GM19467 (cell line): Measurements from ENCODE around the gene DHRS2.
"Not testable (repeated sequence)": the region's sequence is repeated elsewhere in the genome, so short reads cannot be mapped to it uniquely, and the experiment has no call there.

Experiments
- ATAC-seq: cut with Tn5 transposase; IDR thresholded peaks from one replicate; pipeline ENCODE4 v1.9.1; 2021; ENCODE audit warnings: mild to moderate bottlenecking, moderate library complexity; ENCODE audit not compliant: unreplicated experiment

The DHRS2 gene

DNA sequence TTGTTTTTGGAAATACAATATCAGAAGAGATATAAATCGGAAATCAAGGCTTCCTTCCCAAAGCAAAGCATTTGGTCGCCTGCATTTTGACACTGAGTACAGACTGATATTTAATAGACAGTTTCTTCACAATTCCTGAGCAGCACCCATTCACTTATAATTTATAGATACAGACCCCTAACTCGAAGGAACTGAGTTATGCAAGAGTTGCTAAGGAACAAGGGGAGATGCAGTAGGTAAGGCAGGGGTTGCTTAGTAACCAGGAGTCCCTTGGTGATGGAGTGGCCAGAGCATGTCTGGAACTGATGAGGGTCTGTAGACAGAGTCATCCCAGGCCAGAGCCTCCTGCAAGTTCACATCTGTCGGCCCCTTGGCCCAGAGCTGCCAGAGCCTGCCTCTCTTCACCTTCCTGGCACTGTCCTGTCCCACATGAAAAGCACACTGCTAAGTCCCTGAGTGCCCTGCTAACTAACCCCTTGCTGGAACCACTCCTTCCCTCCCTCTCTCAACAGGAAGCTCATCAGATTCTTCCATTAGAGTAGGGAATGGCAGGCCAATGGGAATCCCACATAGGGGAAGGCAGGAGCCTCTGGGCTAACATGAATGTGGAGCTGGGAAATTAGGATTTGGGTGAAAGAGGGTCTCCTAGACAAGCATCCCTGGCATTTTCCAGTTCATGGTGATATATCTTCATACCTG, 3.6 kb upstream of the DHRS2 start:
- no peak for ATAC-seq

DNA sequence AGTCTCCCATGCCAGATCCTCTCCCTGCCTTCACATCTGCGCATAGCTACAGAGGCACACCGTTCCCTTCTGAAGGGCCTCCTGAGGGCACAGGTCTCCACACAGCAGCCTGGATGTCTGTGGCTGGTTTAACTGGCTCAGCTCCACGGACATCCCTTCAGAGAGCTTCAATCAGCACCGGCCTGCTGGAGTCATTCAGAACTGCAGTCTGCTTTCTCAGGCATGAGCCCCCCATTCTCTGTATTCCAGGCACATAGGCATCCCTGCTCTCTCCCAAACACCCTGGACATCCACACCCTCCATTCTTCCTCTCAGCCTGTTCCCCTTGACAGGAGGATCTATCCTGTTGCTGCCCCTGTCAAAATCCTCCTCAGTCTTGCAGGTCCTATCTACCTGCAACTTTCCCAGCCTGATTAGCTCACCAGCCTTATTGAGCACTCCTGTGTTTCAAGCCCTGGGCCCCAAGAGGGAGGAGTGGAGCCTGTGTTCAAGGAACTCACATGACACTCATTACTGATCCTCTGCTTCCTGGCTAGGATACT, 2.9 kb upstream of the DHRS2 start:
- no peak for ATAC-seq

GRCh38 chr14:23634698-23635412, 1.3 kb upstream of the DHRS2 start:
- ATAC-seq = not testable (repeated sequence)

DNA sequence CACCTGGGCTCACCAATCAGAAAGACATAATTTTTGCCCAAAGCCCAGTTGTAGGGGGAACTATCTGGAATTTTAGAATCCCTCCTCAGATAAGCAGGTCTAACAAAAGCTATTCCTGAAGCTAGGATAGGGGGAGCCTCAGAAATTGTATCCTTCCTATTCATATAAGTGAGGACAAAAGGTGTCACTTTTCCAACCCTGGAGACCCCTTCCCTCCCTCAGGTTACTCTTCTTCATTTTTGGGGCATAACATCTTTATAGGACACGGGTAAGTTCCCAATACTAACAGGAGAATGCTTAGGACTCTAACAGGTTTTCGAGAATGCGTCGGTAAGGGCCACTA, 1.1 kb downstream of the DHRS2 start:
- not testable (repeated sequence) for ATAC-seq

DNA sequence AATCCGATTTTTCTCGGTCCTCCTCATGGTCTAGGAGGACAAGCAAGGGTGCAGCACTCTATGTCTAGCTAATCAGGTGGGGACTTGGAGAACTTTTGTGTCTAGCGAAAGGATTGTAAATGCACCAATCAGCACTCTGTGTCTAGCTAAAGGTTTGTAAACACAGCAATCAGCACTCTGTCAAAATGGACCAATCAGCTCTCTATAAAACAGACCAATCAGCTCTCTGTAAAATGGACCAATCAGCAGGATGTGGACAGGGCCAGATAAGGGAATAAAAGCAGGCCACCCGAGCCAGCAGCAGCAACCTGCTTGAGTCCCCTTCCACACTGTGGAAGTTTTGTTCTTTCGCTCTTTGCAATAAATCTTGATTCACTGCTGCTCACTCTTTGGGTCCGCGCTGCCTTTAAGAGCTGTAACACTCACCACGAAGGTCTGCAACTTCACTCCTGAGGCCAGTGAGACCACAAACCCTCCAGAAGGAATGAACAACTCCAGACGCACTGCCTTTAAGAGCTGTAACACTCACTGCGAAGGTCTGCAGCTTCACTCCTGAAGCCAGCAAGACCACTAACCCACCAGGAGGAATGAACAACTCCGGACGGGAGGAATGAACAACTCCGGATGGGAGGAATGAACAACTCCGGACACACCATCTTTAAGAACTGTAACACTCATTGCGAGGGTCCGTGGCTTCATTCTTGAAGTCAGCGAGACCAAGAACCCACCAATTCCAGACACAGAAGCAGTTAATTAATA, 1.7 kb downstream of the DHRS2 start:
- ATAC-seq = not testable (repeated sequence)

- no peak for ATAC-seq
Measured at GRCh38 chr14:23638414-23639047, 2.4 kb downstream of the DHRS2 start.

DNA sequence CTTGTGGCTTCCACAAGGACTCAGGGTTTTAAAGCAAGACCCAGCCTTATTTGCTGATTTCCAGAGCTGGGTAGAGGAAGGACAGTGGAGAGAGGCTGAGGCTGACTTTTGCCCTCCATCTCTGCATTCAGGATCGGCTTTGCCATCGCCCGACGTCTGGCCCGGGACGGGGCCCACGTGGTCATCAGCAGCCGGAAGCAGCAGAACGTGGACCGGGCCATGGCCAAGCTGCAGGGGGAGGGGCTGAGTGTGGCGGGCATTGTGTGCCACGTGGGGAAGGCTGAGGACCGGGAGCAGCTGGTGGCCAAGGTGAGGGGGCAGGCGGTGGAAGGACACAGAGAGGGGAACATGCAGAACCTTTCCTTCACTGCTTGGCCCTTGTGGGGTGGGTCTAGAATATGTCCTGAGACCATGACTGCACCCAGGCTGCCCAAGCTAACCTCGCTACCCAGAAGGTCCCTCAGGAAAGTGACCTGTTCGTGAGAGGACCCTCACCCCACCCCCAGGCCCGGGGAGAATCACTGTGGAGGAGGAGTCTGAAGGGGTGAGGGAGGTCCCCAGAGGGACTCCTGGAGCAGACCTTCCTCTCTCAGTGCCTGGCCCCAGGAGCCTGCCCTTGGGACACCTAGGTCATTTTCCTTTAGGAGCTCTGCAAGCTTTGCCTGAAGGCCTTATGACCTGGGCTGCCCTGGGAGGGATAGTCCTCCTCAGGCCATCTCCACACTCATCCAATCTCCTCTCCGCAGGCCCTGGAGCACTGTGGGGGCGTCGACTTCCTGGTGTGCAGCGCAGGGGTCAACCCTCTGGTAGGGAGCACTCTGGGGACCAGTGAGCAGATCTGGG, 3.1 kb downstream of the DHRS2 start:
- ATAC-seq = no peak

DNA sequence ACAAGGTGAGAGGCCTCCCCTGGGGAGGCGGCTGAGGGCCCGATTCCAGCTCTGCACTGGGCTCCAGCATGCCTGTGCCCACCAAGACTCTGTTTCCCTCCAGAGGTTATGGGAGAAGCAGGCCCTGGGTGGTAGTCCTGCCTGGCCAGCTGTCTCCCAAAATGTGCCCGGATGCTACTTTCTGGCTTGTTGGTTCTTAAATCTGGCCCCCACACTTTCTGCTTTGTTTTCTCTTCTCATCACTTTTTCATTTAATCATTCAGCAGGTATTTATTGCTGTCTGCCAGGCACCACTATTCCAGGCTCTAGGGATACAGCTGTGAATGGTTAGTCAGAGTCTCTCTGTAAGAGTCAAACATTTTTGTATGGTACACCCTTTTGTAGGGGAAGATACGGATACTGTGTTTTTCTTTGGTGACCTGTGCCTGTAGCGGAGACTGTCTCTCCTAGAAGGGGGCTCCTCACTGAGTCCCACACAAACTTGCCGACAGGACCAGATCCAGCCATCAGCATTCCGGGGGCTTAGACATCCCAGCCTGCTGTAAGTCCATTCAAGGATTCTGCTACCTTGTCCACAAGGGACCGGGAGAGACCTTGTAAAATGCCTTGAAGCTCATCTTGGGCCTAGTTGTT, 3.8 kb downstream of the DHRS2 start:
- no peak for ATAC-seq

DNA sequence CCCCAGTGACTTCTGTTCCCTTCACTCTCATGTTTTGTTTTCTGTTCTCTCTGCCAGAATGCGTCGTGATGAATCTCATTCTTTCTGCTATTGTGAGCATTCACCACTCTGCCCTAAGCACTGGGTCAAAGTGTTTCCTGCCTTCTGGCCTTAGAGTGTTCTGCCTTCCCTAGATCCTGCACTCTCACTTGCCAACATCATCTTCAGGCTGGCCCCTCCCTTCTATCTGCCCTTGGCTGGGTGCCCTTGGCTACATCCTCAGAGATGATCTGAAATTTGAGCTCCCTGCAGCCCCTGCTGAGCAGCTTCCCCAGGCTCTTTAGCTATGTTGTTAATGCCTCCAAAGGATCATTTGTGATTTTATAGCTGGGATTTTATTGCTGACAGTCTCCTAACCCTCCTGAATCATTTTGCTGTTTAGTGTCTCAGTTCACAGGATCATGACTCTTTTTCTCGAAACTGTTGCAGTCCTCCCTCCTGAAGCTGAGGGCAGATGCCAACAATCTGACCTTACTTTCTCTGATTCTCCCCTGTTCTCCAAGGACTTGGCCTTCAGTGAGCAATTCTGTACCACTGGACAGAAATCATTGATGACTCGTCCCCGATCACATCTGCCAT, 4.5 kb downstream of the DHRS2 start:
- ATAC-seq = no peak

DNA sequence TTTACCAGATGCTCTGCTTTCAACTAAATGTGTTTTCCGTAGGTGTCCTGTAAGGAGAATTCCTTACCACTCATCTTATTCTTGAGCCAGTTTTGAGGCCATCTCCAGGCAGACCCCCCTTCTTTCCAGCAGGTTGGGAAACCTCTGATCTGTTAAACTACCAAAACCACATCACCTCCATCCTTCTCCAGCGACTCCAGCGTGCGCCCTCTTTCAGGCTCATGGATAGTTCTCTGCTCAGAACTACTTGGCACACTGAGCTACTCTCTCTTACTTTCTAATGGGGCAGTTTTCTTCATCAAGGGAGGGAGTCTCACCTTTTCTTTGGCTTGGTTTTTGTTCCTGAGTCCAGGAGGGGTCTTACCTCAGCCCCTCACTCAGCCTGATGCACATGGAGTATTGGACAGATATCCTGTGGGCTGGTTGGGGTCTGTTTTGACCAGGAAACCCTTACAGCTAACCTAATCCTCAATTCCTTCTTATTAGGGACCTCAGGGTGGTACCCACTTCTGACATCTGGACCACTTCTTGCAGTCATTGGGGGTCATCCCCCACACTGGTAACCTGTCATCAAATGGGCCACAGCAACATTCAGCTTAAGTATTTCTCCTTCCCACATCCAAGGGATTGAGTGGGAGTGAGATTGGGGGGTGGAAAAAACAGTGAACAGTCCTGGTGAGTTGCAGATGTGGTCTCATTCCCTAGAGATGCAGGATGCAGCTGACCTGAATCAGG, 5.2 kb downstream of the DHRS2 start:
- no peak for ATAC-seq

DNA sequence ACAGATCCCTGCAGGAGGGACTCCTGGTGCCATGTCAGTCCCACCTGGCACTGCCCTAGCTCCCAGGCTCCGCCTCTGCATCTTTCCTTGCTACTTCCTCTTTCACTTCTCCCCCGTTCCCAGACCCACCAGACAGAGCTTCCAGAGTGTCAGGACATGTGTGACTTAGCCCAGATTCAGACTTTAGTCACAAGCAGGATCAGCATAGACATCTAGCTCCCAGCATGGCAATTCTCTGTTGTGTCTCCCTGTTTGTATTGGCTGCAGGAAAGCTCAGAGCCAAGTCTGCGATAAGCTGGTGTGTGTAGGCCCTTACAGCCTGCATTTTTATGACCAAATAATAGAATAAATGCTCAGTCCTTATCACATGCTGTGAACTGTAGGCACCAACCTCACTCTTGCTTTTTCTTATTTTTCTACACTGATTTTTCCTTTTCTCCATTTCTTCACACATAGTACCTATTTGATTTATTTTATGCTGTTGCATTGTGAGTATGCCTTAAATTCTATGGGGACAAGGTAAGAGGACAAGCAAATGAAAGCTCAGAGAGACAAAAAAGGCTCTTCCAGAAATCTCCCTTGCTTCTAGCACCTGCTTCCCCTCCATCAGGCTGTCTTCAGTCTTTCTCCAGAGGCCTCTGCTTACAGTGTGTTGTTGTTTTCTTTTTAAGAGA, 5.9 kb downstream of the DHRS2 start:
- ATAC-seq = no peak

GRCh38 chr14:23643533-23644194, 7.5 kb downstream of the DHRS2 start:
- no peak for ATAC-seq

- no peak for ATAC-seq
Measured at GRCh38 chr14:23644195-23644918, 8.2 kb downstream of the DHRS2 start.

GRCh38 chr14:23644919-23645336, 8.8 kb downstream of the DHRS2 start:
- ATAC-seq = no peak

GRCh38 chr14:23645504-23645811, 9.3 kb downstream of the DHRS2 start:
- ATAC-seq = no peak

DNA sequence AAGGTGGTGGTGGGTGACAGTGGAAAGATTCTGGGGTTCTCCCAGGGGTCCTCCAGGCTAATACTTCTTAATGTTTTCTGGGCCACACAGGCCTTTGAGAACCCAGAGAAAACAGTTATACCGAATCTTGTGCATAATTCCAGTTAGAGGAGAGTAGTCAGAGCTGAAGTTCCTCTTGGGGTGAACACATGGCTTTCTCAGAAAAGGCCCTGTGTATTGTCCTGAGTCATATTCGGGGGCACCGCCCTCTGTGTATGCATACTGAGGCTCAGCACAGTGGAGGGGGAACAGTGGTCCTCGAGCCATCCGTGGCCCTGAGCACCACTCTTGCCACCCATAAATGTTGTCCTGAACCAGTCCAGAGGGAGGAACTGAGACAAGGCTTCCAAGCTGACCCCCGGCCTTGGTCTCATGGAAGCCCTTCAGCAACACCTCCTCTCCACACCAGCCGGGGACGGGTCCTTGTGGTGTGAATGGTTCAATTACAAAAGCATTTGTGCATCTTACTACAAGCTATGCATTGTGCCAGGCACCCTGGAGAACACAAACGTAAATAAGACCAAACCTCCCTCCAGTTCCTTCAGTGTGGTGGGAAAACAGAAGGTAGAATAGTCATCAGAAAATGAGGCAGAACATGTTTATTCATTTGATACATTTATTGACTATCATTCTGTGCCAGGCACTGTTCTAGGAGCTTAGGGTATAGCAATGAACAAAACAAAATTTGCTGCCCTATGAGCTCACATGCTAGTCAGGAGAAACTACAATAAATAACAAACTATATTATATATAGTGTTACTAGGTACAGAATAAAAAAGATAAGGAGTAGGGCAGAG, 9.9 kb downstream of the DHRS2 start:
- no peak for ATAC-seq
